Glomerular visceral epithelial cell (primary cell): ENCODE results near the gene OR7G2.
"Not testable (repeated sequence)": the region's sequence is repeated elsewhere in the genome, so short reads cannot be mapped to it uniquely, and the experiment has no call there.

Source experiments
- DNase-seq: peaks from one replicate; pipeline ENCODE4 v3.0.0-alpha.2; 2016; ENCODE audit errors: extremely low spot score

Gene OR7G2

DNA sequence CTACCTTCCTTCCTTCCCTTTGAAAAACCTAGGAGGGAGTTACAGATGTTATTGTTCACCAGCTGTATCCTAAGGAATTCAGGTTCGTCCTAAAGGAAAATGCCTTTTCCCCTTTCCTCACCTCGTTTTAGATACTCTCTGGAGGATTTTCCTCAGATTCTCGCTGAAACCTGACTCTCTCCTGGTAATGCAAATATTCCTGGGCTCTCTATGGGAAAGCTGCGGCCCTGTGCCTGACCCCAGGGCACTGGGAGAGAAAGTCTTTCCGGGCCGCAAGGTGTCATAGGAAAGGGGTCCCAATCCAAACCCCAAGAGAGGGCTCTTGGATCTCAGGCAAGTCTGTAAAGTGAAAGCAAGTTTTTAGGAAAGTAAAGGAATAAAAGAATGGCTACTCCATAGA, 33.5 kb downstream of the OR7G2 start:
- DNase-seq = no peak

DNA sequence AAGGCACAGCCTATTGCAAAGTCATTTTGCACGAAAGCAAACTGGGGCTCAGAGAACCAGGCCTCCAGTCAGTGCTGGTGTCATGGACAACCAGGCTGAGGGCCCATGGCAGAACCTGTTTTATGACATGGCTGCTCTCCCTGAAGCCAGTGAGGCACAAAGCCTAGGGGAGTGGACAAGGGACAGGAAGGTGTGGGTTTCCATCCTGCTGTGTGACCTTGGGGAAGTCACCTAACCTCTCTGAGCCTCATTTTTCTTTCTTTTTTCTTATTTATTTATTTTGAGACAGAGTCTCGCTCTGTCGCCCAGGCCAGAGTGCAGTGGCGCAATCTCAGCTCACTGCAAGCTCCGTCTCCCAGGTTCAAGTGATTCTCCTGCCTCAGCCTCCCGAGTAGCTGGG, 35.6 kb downstream of the OR7G2 start:
- DNase-seq = not testable (repeated sequence)

DNA sequence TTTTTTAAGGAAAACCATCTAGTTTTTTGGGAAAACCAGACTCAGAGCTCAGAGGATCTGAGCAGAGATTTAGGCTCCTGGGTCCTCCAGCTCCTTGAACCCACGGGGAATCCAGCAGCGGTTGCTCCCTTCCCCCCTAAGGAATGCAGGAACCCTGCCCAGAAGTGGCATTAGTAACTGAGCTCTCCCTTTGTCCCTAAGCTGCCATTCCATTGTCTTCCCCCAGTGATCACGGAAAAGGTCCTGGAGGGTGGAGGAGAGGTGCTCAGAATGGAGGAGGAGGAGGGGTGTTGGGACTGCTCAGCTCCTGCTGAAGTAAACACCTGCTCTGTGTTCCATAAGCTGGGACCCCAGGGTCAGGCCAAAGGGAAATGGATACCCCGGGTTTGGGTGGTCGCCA, 37.2 kb downstream of the OR7G2 start:
- no peak for DNase-seq

DNA sequence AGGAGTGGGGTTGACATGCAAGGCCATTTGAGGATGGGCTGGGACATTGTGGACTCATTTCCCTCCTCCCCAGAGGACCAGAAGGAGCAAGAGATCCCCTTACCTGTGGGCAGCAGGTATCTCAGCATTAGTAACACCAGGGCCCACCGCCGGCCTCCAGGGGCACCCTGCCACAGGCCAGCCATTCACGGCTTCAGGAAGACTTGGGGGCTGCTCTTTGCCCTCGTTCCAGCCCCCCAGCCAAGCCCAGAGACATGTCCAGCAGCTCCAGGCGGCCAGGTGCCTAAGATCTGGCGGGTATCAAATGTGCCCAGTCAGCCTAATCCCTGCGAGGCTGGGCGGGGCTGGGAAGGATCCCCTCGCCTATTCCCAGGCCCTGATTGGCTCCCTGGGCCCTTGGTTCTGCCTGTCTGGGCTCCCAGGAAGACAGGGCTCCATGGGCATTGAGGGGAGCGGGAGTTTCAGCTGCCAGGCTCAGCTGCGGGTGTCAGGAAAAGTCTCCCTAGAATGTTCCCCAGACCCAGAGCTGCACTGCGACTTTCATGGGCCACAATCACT, 41.7 kb downstream of the OR7G2 start:
- no peak for DNase-seq

DNA sequence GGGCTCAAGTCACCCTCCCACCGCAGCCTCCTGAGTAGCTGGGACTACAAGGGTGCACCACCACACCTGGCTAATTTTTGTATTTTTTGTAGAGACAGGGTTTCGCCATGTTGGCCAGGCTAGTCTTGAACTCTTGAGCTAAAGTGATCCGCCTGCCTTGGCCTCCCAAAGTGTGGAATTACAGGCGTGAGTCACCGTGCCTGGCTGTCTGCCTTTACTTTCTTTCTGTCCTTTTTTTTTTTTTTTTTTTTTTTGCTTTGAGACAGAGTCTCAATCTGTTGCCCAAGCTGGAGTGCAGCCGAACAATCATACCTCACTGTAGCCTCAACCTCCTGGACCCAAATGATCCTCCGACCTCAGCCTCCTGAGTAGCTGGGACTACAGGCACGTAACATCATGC, 45.4 kb downstream of the OR7G2 start:
- DNase-seq = no peak

DNA sequence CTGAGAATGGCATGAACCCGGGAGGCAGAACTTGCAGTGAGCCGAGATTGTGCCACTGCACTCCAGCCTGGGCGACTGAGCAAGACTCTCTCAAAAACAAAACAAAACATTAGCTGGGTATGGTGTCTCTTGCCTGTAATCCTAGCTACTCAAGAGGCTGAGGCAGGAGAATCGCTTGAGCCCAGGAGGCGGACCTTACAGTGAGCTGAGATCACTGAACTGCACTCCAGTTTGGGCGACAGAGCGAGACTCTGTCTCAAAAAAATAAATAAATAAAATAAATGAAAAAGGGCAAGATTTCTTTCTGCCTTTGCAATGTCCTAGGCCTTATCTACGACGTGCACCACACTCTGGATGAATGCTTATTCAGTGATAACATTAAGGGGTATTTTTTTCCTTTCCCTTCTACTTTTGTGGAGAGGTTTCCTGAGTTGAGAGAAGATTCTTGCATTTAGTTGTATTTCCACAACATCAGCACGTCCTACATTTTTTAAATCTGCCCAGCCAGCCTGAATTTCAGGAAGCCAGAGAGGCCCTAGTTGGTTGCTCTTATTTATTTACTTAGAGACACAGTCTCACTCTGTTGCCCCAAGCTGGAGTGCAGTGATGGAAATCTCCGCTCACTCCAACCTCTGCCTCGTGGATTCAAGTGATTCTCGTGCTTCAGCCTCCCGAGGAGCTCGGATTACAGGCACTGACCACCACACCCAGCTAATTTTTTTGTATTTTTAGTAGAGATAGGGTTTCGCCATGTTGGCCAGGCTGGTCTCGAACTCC, 46.5 kb downstream of the OR7G2 start:
- DNase-seq = no peak

DNA sequence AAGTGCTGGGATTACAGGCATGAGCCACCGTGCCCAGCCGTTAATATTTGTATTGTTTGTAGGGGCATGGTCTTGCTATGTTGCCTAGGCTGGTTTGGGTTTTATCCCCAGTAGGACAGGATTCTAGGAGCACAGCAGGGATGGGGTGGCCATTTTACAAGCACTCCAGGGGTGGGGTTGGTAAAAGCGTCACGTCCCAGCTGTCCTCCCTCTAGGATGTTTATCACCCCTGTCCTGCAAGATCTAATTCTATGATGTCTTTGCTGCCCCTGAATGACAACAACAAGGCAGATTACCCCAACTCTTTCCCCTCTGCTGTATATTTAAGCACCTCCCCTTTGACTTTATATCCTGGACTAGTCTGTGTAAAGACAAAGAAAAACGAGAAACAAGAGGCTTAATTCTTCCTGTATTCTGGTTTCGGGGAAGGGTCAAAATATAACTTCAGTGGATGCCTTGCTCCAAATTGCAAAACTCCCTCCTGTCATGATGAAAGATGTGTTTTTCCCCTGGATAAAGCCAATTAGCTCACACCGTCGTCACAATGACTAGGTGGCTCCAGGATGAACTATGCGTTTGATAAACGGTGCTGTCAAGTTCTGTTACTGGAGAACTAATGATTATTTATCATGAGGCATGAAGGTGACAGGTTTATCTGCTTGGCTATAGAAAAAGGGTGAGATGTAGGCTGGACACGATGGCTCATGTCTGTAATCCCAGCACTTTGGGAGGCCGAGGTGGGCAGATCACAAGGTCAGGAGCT, 48.2 kb downstream of the OR7G2 start:
- no peak for DNase-seq

DNA sequence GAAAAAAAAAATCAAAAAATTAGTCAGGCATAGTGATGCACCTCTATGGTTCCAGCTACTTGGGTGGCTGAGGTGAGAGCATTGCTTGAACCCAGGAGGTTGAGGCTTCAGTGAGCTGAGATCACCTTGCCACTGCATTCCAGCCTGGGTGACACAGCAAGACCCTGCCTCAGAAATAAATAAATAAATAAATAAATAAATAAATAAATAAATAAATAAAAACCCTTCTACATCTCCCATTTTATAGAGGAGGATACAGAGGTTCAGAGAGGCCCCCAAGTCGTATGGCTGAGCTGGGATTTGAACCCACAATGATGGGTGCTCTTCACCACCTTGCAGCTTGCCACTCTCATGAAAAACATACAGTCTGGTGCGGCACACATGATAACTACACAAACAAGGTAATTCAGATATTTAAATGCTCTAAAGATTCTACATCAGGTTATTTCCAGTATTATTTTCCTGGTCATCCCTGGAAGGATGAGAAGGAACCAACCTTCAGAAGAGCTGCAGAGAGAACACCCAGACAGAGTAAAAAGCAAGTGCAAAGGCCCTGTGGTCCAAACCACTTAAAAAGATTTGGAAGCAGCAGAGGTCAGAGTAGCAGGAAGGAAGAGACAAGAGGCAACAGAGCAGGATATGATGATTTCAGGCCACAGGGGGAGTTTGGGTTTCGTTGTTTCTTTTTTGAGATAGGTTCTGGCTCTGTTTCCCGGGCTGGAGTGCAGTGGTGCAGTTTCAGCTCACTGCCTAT, 49.6 kb downstream of the OR7G2 start:
- DNase-seq = no peak

DNA sequence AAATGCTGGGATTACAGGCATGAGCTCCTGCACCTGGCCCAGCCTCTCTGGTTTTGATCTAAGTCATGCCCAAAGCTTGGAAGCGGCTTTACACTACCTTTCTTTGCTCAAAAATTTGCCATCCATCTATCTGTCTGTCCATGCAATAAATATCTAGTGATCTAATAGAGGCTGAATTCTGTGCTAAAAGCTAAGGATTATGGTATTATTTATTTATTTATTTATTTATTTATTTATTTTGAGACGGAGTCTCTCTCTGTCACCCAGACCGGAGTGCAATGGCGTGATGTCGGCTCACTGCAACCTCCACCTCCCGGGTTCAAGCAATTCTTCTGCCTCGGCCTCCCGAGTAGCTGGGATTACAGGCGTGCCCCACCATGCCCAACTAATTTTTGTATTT, 51.1 kb downstream of the OR7G2 start:
- DNase-seq = not testable (repeated sequence)

DNA sequence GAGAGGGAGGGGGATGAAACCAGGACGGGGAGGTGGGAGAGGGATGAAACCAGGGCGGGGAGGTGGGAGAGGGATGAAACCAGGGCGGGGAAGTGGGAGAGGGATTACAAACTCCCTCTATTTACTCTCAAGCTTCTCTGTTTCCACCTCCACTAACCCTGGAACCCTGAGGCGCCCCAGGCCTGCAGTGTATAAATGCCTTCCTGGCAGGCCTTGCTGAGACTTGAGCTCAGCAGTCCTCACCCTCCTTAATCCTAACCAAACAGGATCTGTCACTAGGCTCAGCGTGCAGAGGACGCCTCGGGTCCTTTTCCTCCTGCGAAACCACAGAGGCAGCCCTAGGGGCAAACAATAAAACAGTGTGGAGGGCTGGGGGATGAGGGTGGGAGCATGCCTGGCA, 52.5 kb downstream of the OR7G2 start:
- no peak for DNase-seq

DNA sequence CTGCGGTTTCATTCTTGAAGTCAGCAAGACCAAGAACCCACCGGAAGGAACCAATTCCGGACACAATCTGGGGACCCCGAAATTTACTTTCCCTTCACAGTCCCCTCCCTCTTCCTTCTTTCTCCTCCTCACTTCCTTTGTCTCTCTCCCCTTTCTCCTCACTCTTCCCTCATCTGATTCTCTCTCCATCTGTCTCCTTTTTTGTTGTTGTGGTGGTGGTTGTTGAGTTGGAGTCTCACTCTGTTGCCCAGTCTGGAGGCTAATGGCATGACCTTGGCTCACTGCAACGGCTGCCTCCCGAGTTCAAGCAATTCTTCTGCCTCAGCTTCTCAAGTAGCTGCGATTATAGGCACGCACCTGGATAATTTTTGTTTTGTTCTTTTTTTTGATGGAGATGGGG, 53.1 kb downstream of the OR7G2 start:
- DNase-seq = no peak

DNA sequence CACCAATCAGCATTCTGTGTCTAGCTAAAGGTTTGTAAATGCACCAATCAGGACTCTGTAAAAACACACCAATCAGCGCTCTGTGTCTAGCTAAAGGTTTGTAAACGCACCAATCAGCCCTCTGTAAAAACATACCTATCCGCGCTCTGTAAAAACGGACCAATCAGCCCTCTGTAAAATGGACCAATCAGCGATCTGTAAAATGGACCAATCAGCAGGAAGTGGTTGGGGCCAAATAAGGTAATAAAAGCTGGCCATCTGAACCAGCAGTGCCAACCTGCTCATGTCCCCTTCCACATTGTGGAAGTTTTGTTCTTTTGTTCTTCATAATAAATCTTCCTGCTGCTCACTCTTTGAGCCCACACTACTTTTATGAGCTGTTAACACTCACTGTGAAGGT, 53.6 kb downstream of the OR7G2 start:
- DNase-seq = not testable (repeated sequence)

DNA sequence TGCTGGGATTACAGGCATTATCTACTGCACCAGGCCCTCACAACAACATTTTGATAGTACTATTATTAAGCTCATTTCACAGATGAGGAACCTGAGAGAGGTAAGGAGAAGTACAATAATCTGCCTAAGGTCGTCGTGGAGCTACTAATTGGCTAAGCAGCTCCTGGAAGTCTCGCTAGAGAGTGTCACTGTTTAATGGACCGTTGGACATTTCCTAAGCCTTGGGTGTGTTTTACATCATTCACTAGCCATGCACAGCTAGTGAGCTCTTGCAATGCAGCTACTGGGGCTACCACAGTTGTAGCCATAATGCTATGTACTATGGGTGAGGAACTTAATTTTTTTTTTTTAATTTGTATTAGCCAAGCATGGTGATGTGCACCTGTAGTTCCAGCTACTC, 54.4 kb downstream of the OR7G2 start:
- no peak for DNase-seq
